OCI-LY3 (cell line): Measurements from ENCODE around the gene RPS19.

Experiments
- CTCF ChIP-seq: fragments of 200-600, 300-600 bp; sonication (generic); IDR thresholded peaks from 2 replicates; pipeline ENCODE4 v1.5.1; 2014; ENCODE audit warnings: antibody characterized with exemption, low read length, low read depth
- EZH2phosphoT487 ChIP-seq: fragments of 200-600 bp; shearing (Covaris generic); IDR thresholded peaks from 2 replicates; pipeline ENCODE4 v1.6.1; 2018; ENCODE audit warnings: antibody characterized with exemption, mixed run types, low read depth

GRCh38 chr19:41863209-41863931, 3.3 kb downstream of the RPS19 start:
- no peak for TF ChIP-seq CTCF
- TF ChIP-seq EZH2phosphoT487: no peak
